ENCODE measurements around the gene TTF2.

The TTF2 gene

DNA sequence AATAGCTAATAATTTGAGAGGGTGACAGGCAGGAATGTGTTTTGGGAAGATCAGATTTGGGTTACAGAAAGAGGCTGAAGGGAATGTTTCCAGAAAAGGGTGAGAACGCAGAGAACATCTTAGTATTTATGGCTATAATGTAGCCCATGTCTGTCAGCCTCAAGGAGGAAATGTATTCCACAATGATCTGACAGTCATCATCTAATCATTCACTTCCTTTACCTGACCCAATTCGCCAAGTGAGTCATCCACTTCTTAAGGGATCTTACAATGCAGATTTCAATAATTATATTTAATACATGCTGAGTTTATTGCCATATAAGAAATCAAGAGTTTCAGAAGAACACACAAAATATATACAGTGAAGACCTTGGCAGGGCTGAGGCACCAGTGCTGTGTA, 50.6 kb downstream of the TTF2 start:
- no peak for DNase-seq (ENCODE audit: extremely low spot score)
- CTCF ChIA-PET: interaction anchor here (1.1 to 1.8 kb wide), 7 partner anchors 8 to 41 kb away, joined by 3 to 8 read pairs (median 3); no protein-coding TSS in a partner anchor
- POLR2A ChIA-PET: no interaction called here
- TF ChIP-seq, protein P1, sequence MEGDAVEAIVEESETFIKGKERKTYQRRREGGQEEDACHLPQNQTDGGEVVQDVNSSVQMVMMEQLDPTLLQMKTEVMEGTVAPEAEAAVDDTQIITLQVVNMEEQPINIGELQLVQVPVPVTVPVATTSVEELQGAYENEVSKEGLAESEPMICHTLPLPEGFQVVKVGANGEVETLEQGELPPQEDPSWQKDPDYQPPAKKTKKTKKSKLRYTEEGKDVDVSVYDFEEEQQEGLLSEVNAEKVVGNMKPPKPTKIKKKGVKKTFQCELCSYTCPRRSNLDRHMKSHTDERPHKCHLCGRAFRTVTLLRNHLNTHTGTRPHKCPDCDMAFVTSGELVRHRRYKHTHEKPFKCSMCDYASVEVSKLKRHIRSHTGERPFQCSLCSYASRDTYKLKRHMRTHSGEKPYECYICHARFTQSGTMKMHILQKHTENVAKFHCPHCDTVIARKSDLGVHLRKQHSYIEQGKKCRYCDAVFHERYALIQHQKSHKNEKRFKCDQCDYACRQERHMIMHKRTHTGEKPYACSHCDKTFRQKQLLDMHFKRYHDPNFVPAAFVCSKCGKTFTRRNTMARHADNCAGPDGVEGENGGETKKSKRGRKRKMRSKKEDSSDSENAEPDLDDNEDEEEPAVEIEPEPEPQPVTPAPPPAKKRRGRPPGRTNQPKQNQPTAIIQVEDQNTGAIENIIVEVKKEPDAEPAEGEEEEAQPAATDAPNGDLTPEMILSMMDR (IDR thresholded peaks at IDR 0.05; ENCODE audit: control extremely low read depth, extremely low read depth, low read depth, missing control alignments): no peak

DNA sequence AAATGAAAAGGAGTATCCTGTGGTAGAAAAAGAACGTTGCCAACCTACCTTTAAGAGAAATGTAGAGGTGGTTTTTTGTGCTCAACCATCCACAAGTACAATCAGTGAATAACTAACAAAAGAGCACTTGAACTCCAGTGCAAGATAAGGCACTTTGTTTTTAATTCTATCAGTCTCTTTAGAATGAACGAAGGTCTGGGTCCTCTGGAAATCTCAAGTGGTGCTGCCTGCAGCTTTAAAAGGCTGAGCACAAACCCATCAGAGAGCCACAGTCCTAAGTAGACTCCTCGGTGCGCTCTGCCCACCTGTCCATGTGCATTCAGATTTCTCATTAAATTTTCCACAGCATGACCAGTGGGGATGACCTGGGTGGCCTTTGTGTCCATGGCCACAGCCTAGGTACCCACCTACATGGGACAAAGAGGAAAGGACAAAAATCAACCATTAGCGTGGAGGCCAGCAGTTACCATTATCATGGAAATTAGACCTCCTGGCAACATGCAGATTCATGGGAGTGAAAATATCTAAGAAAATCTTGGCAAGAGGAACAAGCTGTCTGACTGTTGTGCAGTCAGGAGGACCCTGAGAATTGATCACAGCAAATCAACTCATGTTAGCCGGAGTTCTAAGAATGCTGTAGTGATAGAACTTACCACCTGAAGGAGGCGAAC, 52.1 kb downstream of the TTF2 start:
- CTCF ChIA-PET: interaction anchor here (1.2 to 1.6 kb wide), 2 partner anchors 9 to 16 kb away, joined by 3 read pairs; partner anchors contain the start of gene TRIM45
- TF ChIP-seq, protein P1 (IDR thresholded peaks at IDR 0.05; ENCODE audit: control extremely low read depth, extremely low read depth, low read depth, missing control alignments): no peak

DNA sequence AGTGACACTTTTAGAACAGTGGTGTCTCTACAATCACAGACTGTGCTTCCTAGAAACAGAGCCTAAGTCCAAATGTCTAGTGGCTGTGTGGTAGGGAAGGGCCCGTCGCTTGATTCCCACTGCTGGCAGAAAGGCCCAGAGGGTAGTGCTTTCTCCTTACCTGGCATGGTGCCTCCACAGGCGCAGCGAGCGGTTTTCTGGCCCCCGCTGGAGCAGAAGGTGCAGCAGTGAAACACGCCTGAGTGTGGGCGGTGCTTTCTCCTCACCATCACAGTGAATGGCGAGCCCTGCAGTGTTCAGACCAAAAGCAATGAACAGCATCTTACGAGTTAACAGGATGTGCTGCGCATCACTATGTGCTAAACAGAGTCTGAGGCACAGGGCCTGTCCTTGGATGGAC, 53.1 kb downstream of the TTF2 start:
- DNase-seq (ENCODE audit: extremely low spot score): no peak
- TF ChIP-seq, protein P1 (IDR thresholded peaks at IDR 0.05; ENCODE audit: control extremely low read depth, extremely low read depth, low read depth, missing control alignments): no peak
- CTCF ChIA-PET: interaction anchor here (0.7 to 1.7 kb wide), 6 partner anchors 8 to 46 kb away, joined by 3 to 5 read pairs (median 3); partner anchors contain the start of gene TRIM45
- POLR2A ChIA-PET: no interaction called here

More for the DNA sequence above, 52.1 kb downstream of the TTF2 start:
- POLR2A ChIA-PET: no interaction called here
- no peak for DNase-seq (ENCODE audit: extremely low spot score)

DNA sequence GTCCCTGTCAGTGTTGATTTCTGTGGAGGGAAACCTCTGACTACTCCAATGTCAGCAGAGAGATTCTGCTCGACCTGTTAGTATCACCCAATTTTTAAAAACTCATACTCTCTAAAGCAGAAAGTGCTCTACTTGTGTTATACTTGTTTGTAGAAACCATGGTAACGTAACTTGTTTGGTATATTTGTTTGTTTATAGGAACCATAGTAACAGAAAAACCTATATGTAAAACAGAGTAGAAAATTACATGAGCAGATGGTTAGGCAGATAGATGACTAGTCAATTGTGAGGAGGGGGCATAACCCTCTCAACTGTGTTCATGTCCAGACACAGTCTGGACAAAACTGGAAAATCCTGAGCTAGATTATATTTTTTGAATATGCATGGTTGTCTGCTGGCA, 54.8 kb downstream of the TTF2 start:
- ChIA-PET POLR2A (no interaction called here), CTCF (interaction anchor here (0.7 to 2.5 kb wide), 5 partner anchors 10 to 781 kb away, joined by 3 to 13 read pairs (median 4); no protein-coding TSS in a partner anchor)
- TF ChIP-seq, protein P1 (IDR thresholded peaks at IDR 0.05; ENCODE audit: control extremely low read depth, extremely low read depth, low read depth, missing control alignments): no peak
- no peak for DNase-seq (ENCODE audit: extremely low spot score)

DNA sequence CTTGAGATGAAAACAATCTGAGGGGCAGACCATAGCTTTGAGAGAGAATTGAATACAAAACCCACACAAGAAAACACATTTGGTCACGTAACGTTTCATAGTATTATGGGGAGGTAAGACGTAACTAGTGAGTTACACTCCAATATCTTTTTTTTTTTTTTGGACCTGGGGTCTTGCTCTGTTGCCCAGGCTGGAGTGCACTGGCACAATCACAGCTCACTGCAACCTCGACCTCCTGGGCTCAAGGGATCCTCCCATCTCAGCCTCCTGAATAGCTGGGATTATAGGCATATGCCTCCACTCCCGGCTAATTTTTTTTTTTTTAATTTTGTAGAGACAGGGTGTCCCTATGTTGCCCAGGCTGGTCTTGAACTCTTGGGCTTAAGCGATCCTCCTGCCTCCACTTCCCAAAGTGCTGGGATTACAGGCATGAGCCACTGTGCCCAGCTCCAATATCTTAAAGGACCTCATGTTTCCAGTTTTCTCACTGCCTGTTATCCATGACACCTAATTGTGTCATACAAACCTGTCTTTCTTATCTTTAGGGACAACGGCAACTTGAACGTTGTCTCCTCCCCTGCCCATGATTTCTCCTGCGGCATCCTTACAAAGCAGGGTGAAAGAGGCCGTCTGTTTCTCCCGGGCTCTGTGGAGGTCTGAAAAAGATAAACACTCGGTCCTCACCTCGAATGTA, 56.1 kb downstream of the TTF2 start:
- ChIA-PET POLR2A (no interaction called here), CTCF (interaction anchor here (0.9 to 2.5 kb wide), 3 partner anchors 13 to 48 kb away, joined by 3 to 13 read pairs (median 6); no protein-coding TSS in a partner anchor)
- no peak for DNase-seq (ENCODE audit: extremely low spot score)
- TF ChIP-seq, protein P1 (IDR thresholded peaks at IDR 0.05; ENCODE audit: control extremely low read depth, extremely low read depth, low read depth, missing control alignments): no peak

DNA sequence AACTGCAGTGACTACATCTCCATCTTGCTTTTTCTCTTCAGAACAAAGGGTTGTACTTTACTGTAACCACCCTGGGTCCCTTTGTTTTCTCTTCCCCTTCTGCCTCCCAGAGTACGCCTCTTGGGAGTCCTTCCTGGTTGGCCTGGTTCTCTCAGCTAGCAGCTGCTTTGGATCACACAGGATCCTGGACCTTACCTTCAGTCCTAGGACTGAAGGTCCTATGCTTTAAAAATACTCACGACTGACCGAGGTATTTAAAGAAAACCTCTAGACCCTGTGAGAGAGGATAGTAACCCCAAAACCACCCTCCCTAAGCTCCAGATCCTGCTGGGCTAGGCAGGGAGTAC, 56.6 kb downstream of the TTF2 start:
- DNase-seq (ENCODE audit: extremely low spot score): no peak
- POLR2A ChIA-PET: no interaction called here
- CTCF ChIA-PET: interaction anchor here (0.9 to 2.5 kb wide), 2 partner anchors 12 to 49 kb away, joined by 3 to 13 read pairs; no protein-coding TSS in a partner anchor
- TF ChIP-seq, protein P1 (IDR thresholded peaks at IDR 0.05; ENCODE audit: control extremely low read depth, extremely low read depth, low read depth, missing control alignments): no peak

All from GM10248 (cell line).